ENCODE measurements around the gene EFCAB6. TPM values are rescaled to one million over a fixed set of nuclear protein-coding genes. Genes with fewer than 3 reads are reported as not detected.
"Not testable (repeated sequence)": the region's sequence is repeated elsewhere in the genome, so short reads cannot be mapped to it uniquely, and the experiment has no call there.

EFCAB6 gene
- total RNA-seq, 2 donors from 2014 or later = 3.3 to 10.5 TPM

DNA sequence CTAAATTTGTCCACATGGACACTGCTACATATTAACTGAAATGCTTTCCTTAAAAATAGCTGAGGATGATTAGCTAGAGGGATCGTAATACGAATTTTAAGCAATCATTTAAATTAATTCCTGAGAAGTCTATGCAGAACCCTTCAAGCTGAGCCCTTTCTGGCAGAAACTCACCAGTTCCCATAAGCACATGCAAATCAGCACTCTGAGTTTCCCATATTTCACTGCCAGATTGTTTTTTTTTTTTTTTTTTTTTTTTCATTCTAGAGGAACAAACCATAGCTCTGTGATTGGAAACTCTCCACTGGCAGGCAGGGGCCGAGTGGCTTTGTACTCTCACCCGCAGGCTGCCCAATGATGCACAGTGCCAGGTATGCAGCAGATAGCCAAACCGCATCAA lies 145.6 kb downstream of the EFCAB6 start:
- Histone ChIP-seq H3K27ac (no peak overlapping the region), H3K4me3 (no peak overlapping the region), H3K27me3 (replicated peaks; ENCODE audit: insufficient read depth) (no peaks in the 10 kb centered on the region), H3K9me3 (no peaks in the 10 kb centered on the region), H3K4me1 (replicated peaks) (no peaks in the 10 kb centered on the region), H3K36me3 (no peaks in the 10 kb centered on the region)
- TF ChIP-seq POLR2A (IDR thresholded peaks at IDR 0.05) (no peak), POLR2AphosphoS5 (IDR thresholded peaks at IDR 0.05) (no peak)
- TF ChIP-seq, protein P1, sequence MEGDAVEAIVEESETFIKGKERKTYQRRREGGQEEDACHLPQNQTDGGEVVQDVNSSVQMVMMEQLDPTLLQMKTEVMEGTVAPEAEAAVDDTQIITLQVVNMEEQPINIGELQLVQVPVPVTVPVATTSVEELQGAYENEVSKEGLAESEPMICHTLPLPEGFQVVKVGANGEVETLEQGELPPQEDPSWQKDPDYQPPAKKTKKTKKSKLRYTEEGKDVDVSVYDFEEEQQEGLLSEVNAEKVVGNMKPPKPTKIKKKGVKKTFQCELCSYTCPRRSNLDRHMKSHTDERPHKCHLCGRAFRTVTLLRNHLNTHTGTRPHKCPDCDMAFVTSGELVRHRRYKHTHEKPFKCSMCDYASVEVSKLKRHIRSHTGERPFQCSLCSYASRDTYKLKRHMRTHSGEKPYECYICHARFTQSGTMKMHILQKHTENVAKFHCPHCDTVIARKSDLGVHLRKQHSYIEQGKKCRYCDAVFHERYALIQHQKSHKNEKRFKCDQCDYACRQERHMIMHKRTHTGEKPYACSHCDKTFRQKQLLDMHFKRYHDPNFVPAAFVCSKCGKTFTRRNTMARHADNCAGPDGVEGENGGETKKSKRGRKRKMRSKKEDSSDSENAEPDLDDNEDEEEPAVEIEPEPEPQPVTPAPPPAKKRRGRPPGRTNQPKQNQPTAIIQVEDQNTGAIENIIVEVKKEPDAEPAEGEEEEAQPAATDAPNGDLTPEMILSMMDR (IDR thresholded peaks at IDR 0.05) = no peak
- intact Hi-C loops (cut with DNase I) = no loop called here
- 89% methylated on average over 5 of the region's 5 CpGs for WGBS
- DNase-seq (ENCODE audit: low spot score) = no peak

DNA sequence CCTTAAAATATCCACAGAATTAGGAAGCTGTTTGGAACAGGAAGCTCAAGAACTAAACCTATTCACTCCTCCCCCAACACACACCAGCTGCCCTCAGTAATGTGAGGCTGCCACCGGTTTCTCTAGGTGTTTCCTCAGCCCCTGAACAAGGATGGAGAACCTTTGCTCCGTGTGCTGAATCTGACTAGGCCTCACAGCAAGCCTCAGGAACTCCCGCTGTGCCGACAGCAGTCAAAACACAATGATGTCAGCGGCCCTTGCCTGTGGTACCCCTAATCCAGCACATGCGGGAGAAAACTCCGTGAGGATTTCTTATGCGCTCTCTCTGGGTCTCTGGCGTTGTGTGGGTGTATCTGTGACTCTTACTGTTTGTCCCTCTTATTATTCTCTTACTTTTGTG lies 153.3 kb downstream of the EFCAB6 start:
- Histone ChIP-seq H3K9me3 (no peaks in the 10 kb centered on the region), H3K36me3 (no peaks in the 10 kb centered on the region), H3K27me3 (replicated peaks; ENCODE audit: insufficient read depth) (no peaks in the 10 kb centered on the region), H3K4me1 (replicated peaks) (no peaks in the 10 kb centered on the region), H3K4me3 (no peak overlapping the region), H3K27ac (no peak overlapping the region)
- intact Hi-C loops (cut with DNase I) = no loop called here
- DNase-seq (ENCODE audit: low spot score) = no peak
- whole genome bisulfite sequencing = 60% methylated on average over 9 of the region's 9 CpGs
- TF ChIP-seq POLR2AphosphoS5 (IDR thresholded peaks at IDR 0.05) (no peak), POLR2A (IDR thresholded peaks at IDR 0.05) (no peak)
- TF ChIP-seq, protein P1 (IDR thresholded peaks at IDR 0.05) = no peak

DNA sequence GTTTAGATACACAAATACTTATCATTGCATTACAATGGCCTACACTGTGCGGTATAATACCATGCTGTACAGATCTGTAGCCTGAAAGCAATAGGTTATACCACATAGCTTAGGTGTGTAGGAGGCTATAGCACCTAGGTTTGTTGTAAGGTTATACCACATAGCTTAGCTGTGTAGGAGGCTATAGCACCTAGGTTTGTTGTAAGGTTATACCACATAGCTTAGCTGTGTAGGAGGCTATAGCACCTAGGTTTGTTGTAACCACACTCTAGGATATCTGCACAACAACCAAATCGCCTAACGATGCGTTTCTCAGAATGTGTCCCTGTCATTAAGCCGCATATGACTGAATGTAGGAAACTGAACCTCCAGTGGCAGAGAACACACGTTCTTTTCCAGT lies 155.5 kb downstream of the EFCAB6 start:
- H3K4me1 ChIP-seq (replicated peaks); H3K27me3 ChIP-seq (replicated peaks; ENCODE audit: insufficient read depth); H3K9me3 ChIP-seq; DNase-seq (ENCODE audit: low spot score); intact Hi-C loops (cut with DNase I); H3K27ac ChIP-seq; H3K36me3 ChIP-seq; H3K4me3 ChIP-seq: not testable (repeated sequence)
- 89% methylated on average over 6 of the region's 6 CpGs for WGBS

DNA sequence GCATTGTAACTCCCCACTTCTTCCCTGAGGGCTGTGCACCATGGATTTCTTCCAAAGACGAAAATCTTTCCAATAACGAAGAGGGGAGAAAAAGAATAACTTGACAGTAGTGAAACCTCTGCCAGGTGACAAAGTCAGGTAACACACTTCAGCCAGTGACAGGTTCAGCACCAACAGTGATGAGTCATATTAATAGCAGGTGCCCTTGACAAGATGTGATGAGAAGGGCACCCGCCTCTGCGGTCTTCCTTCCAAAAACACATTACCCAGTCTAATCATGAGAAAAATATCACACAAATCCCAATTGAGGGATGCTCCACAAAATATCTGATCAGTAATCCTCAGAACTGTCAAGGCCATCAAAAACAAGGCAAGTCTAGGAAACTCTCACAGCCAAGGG lies 157.8 kb downstream of the EFCAB6 start:
- Histone ChIP-seq H3K27ac (no peak overlapping the region), H3K27me3 (replicated peaks; ENCODE audit: insufficient read depth) (no peaks in the 10 kb centered on the region), H3K9me3 (no peaks in the 10 kb centered on the region), H3K4me3 (no peak overlapping the region), H3K4me1 (replicated peaks) (no peaks in the 10 kb centered on the region), H3K36me3 (no peaks in the 10 kb centered on the region)
- 87% methylated on average over 4 of the region's 4 CpGs for WGBS
- intact Hi-C loops (cut with DNase I) = no loop called here
- no peak for TF ChIP-seq POLR2A (IDR thresholded peaks at IDR 0.05)
- no peak for DNase-seq (ENCODE audit: low spot score)

DNA sequence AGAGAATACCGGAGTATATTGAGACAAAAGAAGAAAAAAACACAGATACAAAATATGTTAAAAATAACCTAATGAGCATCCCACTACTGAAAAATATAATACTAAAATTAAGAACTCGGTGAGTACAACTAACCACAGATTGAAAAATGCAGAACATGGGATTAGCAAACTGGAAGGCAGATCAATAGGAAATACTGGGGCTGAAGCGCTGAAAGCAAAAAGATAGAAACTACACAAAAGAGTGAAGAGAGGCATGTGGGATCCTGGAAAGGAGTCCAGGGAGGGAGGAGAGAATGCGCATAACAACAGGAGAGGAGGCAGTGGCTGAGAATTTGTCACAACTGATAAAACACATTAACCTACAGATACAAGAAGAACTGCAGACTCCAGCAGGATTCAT lies 159.3 kb downstream of the EFCAB6 start:
- intact Hi-C loops (cut with DNase I) = no loop called here
- TF ChIP-seq, protein P1 (IDR thresholded peaks at IDR 0.05) = no peak
- TF ChIP-seq POLR2A (IDR thresholded peaks at IDR 0.05) (no peak), POLR2AphosphoS5 (IDR thresholded peaks at IDR 0.05) (no peak)
- 95% methylated on average over 4 of the region's 4 CpGs for WGBS

DNA sequence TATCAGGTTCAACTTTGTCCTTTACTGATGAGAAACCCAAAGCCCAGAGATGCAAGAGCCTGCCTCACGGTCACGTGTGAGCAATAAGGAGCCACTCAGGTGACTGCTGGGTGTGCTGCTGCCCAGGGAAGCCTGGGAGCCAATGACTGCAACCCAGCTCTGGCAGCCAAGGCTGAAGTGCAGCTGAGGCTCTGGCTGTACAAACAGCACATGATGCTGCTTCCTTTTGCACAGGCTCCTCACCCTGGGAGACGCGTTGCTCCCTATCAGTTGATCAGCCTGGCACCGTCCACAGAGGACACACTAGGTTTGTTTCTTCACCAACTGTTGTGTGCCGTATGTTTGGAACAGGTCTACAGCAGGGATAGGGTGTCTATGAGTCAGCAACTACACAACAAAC lies 168.7 kb downstream of the EFCAB6 start:
- no peaks in the 10 kb centered on the region for H3K4me1 ChIP-seq (replicated peaks)
- no peaks in the 10 kb centered on the region for H3K27me3 ChIP-seq (replicated peaks; ENCODE audit: insufficient read depth)
- H3K9me3 ChIP-seq = no peaks in the 10 kb centered on the region
- H3K36me3 ChIP-seq = no peaks in the 10 kb centered on the region
- no peak overlapping the region for H3K4me3 ChIP-seq
- whole genome bisulfite sequencing = 51% methylated on average over 6 of the region's 6 CpGs
- H3K27ac ChIP-seq = no peak overlapping the region
- intact Hi-C loops (cut with DNase I) = no loop called here
- no peak for DNase-seq (ENCODE audit: low spot score)
- no peak for TF ChIP-seq POLR2A (IDR thresholded peaks at IDR 0.05)
- no peak for TF ChIP-seq POLR2AphosphoS5 (IDR thresholded peaks at IDR 0.05)
- TF ChIP-seq, protein P1 (IDR thresholded peaks at IDR 0.05) = no peak

More for the DNA sequence above, 159.3 kb downstream of the EFCAB6 start:
- Histone ChIP-seq H3K36me3 (no peaks in the 10 kb centered on the region), H3K27ac (no peak overlapping the region), H3K27me3 (replicated peaks; ENCODE audit: insufficient read depth) (no peaks in the 10 kb centered on the region), H3K4me1 (replicated peaks) (no peaks in the 10 kb centered on the region), H3K4me3 (no peak overlapping the region), H3K9me3 (no peaks in the 10 kb centered on the region)
- no peak for DNase-seq (ENCODE audit: low spot score)
